Type B pancreatic cell (in vitro differentiated cells): Measurements from ENCODE around the gene PCDHB6. TPM values are rescaled to one million over a fixed set of nuclear protein-coding genes. Genes with fewer than 3 reads are reported as not detected.
A peak's percentile ranks its signal among the peaks of the same experiment; 100 is the strongest.
"Not testable (repeated sequence)": the region's sequence is repeated elsewhere in the genome, so short reads cannot be mapped to it uniquely, and the experiment has no call there.

Source experiments
- DNase-seq: peaks from one replicate; pipeline ENCODE4 v3.0.0; 2021; ENCODE audit warnings: mixed read lengths; ENCODE audit not compliant: unreplicated experiment; ENCODE audit errors: extremely low spot score
- H3K27ac Mint-ChIP-seq: 2 replicates; pipeline ENCODE4 v1.8.0; 2021; ENCODE audit warnings: mild to moderate bottlenecking, mixed read lengths
- H3K27me3 Mint-ChIP-seq: 2 replicates; pipeline ENCODE4 v1.8.0; 2021; ENCODE audit warnings: mixed read lengths
- H3K36me3 Mint-ChIP-seq: 2 replicates; pipeline ENCODE4 v1.8.0; 2021; ENCODE audit warnings: mixed read lengths
- H3K4me1 Mint-ChIP-seq: one replicate; pipeline ENCODE4 v1.8.0; 2021; ENCODE audit warnings: mixed read lengths; ENCODE audit not compliant: unreplicated experiment
- H3K4me3 Mint-ChIP-seq: 2 replicates; pipeline ENCODE4 v1.8.0; 2021; ENCODE audit warnings: mild to moderate bottlenecking, mixed read lengths
- H3K9me3 Mint-ChIP-seq: 2 replicates; pipeline ENCODE4 v1.8.0; 2021; ENCODE audit warnings: mixed read lengths
- CTCF ChIP-seq: fragments of 200-600 bp; sonication (generic); conservative IDR thresholded peaks from 2 replicates; pipeline ENCODE4 v1.5.0; 2021; ENCODE audit warnings: antibody characterized with exemption, mild to moderate bottlenecking
- total RNA-seq: library from RNA; stranded (reverse); gene quantifications from 2 replicates; pipeline ENCODE4 v1.2.1, GENCODE V29; 2021; ENCODE audit warnings: low replicate concordance

The PCDHB6 gene
- total RNA-seq, 1 donor from 2014 or later, result 0.80 TPM

GRCh38 chr5:141135718-141136266, 14.1 kb upstream of the PCDHB6 start:
- Mint-ChIP-seq H3K27ac (peak overlapping the region; percentile 94), H3K4me1 (no peaks in the 10 kb centered on the region), H3K9me3 (peaks cover 29% of the 10 kb centered on the region), H3K4me3 (peak overlapping the region; percentile 94), H3K36me3 (peaks cover 25% of the 10 kb centered on the region), H3K27me3 (no peaks in the 10 kb centered on the region)
- no peak for DNase-seq
- TF ChIP-seq CTCF, result no peak

DNA sequence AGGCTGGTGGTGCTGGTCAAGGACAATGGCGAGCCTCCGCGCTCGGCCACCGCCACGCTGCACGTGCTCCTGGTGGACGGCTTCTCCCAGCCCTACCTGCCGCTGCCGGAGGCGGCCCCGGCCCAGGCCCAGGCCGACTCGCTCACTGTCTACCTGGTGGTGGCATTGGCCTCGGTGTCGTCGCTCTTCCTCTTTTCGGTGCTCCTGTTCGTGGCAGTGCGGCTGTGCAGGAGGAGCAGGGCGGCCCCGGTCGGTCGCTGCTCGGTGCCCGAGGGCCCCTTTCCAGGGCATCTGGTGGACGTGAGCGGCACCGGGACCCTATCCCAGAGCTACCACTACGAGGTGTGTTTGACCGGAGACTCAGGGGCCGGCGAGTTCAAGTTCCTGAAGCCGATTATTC, 12.5 kb upstream of the PCDHB6 start:
- Mint-ChIP-seq H3K36me3 (peaks cover 25% of the 10 kb centered on the region), H3K9me3 (peaks cover 29% of the 10 kb centered on the region)
- DNase-seq, H3K27me3 Mint-ChIP-seq, H3K27ac Mint-ChIP-seq, H3K4me1 Mint-ChIP-seq, H3K4me3 Mint-ChIP-seq: not testable (repeated sequence)

DNA sequence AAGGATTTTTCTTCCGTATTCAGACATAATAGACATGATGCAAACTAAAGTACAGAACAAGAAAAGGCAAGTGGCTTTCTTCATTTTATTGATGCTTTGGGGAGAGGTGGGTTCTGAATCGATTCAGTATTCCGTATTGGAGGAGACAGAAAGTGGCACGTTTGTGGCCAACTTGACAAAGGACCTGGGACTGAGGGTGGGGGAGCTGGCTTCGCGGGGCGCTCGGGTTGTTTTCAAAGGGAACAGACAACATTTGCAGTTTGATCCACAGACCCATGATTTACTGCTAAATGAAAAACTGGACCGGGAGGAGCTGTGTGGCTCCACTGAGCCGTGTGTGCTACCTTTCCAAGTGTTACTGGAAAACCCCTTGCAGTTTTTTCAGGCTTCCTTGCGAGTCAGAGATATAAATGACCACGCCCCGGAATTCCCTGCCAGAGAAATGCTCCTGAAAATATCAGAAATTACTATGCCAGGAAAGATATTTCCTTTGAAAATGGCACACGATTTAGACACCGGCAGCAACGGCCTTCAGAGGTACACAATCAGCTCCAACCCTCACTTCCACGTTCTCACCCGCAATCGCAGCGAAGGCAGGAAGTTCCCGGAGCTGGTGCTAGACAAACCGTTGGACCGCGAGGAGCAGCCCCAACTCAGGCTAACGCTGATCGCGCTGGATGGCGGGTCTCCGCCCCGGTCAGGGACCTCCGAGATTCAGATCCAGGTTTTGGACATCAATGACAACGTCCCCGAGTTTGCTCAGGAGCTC, 551 bp downstream of the PCDHB6 start:
- Mint-ChIP-seq H3K27ac (no peak overlapping the region), H3K27me3 (no peaks in the 10 kb centered on the region), H3K4me3 (no peak overlapping the region), H3K9me3 (peaks cover 10% of the 10 kb centered on the region), H3K36me3 (peaks cover 7% of the 10 kb centered on the region), H3K4me1 (no peaks in the 10 kb centered on the region)
- DNase-seq, result no peak
- no peak for TF ChIP-seq CTCF

- Mint-ChIP-seq H3K27ac (no peak overlapping the region), H3K4me3 (no peak overlapping the region), H3K9me3 (peaks cover 12% of the 10 kb centered on the region), H3K27me3 (no peaks in the 10 kb centered on the region), H3K4me1 (no peaks in the 10 kb centered on the region), H3K36me3 (peaks cover 7% of the 10 kb centered on the region)
- no peak for TF ChIP-seq CTCF
- no peak for DNase-seq
Measured at GRCh38 chr5:141150993-141151325, 1.1 kb downstream of the PCDHB6 start.

GRCh38 chr5:141151632-141152031, 1.8 kb downstream of the PCDHB6 start:
- not testable (repeated sequence) for H3K27ac Mint-ChIP-seq, H3K4me1 Mint-ChIP-seq, H3K36me3 Mint-ChIP-seq, H3K4me3 Mint-ChIP-seq, DNase-seq, H3K27me3 Mint-ChIP-seq
- H3K9me3 Mint-ChIP-seq, result peaks cover 19% of the 10 kb centered on the region

- peaks cover 21% of the 10 kb centered on the region for H3K9me3 Mint-ChIP-seq
- H3K4me3 Mint-ChIP-seq, DNase-seq, H3K27me3 Mint-ChIP-seq, H3K4me1 Mint-ChIP-seq, H3K36me3 Mint-ChIP-seq, H3K27ac Mint-ChIP-seq: not testable (repeated sequence)
Measured at GRCh38 chr5:141152096-141152495, 2.2 kb downstream of the PCDHB6 start.

- Mint-ChIP-seq H3K27me3 (no peaks in the 10 kb centered on the region), H3K4me3 (no peak overlapping the region), H3K4me1 (no peaks in the 10 kb centered on the region), H3K27ac (no peak overlapping the region), H3K36me3 (no peaks in the 10 kb centered on the region), H3K9me3 (peaks cover 10% of the 10 kb centered on the region)
- no peak for DNase-seq
- TF ChIP-seq CTCF, result peak; percentile 28
Measured at GRCh38 chr5:141155540-141156374, 5.9 kb downstream of the PCDHB6 start.

DNA sequence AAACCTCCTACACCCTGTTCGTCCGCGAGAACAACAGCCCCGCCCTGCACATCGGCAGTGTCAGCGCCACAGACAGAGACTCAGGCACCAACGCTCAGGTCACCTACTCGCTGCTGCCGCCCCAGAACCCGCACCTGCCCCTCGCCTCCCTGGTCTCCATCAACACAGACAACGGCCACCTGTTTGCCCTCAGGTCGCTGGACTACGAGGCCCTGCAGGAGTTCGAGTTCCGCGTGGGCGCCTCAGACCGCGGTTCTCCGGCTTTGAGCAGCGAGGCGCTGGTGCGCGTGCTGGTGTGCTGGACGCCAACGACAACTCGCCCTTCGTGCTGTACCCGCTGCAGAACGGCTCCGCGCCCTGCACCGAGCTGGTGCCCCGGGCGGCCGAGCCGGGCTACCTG, 7.5 kb downstream of the PCDHB6 start:
- not testable (repeated sequence) for H3K4me1 Mint-ChIP-seq, H3K36me3 Mint-ChIP-seq, H3K27me3 Mint-ChIP-seq, DNase-seq, H3K27ac Mint-ChIP-seq, H3K4me3 Mint-ChIP-seq
- peaks cover 10% of the 10 kb centered on the region for H3K9me3 Mint-ChIP-seq

DNA sequence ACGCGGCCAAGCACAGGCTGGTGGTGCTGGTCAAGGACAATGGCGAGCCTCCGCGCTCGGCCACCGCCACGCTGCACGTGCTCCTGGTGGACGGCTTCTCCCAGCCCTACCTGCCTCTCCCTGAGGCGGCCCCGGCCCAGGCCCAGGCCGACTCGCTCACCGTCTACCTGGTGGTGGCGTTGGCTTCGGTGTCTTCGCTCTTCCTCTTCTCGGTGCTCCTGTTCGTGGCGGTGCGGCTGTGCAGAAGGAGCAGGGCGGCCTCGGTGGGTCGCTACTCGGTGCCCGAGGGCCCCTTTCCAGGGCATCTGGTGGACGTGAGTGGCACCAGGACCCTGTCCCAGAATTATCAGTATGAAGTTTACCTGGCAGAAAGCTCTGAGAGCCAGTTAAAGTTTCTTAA, 8.0 kb downstream of the PCDHB6 start:
- H3K9me3 Mint-ChIP-seq, result peaks cover 10% of the 10 kb centered on the region
- H3K27ac Mint-ChIP-seq, H3K36me3 Mint-ChIP-seq, H3K4me3 Mint-ChIP-seq, DNase-seq, H3K27me3 Mint-ChIP-seq, H3K4me1 Mint-ChIP-seq: not testable (repeated sequence)
